GM13976 (cell line): ENCODE measurements around the gene ZCCHC17.
"Not testable (repeated sequence)": the region's sequence is repeated elsewhere in the genome, so short reads cannot be mapped to it uniquely, and the experiment has no call there.

Source experiments
- DNase-seq: peaks from one replicate; pipeline ENCODE4 v3.0.0; 2012; ENCODE audit warnings: low spot score
- in situ Hi-C: fragments of 300-500 bp; cut with MboI; formaldehyde crosslinking; loops from one replicate; pipeline ENCODE4 v1.12.0; 2022; ENCODE audit warnings: low sequenced_read_pairs, mixed read lengths, inconsistent platforms; ENCODE audit not compliant: unreplicated experiment
- TF ChIP-seq, protein P1 (sequence below): IDR thresholded peaks from 2 replicates; pipeline ENCODE4 v1.5.1; 2012; ENCODE audit warnings: borderline replicate concordance, mild to moderate bottlenecking; ENCODE audit not compliant: insufficient read depth; ENCODE audit errors: extremely low read depth, missing control alignments, control extremely low read depth

Gene ZCCHC17

GRCh38 chr1:31377364-31377863 is 80.6 kb downstream of the ZCCHC17 start:
- TF ChIP-seq, protein P1, sequence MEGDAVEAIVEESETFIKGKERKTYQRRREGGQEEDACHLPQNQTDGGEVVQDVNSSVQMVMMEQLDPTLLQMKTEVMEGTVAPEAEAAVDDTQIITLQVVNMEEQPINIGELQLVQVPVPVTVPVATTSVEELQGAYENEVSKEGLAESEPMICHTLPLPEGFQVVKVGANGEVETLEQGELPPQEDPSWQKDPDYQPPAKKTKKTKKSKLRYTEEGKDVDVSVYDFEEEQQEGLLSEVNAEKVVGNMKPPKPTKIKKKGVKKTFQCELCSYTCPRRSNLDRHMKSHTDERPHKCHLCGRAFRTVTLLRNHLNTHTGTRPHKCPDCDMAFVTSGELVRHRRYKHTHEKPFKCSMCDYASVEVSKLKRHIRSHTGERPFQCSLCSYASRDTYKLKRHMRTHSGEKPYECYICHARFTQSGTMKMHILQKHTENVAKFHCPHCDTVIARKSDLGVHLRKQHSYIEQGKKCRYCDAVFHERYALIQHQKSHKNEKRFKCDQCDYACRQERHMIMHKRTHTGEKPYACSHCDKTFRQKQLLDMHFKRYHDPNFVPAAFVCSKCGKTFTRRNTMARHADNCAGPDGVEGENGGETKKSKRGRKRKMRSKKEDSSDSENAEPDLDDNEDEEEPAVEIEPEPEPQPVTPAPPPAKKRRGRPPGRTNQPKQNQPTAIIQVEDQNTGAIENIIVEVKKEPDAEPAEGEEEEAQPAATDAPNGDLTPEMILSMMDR: no peak
- in situ Hi-C loops: no loop called here
- no peak for DNase-seq

- TF ChIP-seq, protein P1: no peak
- no peak for DNase-seq
- in situ Hi-C loops: no loop called here
These were observed 81.2 kb downstream of the ZCCHC17 start for GRCh38 chr1:31378001-31378400.

GRCh38 chr1:31380181-31380580 is 83.3 kb downstream of the ZCCHC17 start:
- in situ Hi-C loops: no loop called here
- TF ChIP-seq, protein P1: no peak
- DNase-seq: no peak

DNA sequence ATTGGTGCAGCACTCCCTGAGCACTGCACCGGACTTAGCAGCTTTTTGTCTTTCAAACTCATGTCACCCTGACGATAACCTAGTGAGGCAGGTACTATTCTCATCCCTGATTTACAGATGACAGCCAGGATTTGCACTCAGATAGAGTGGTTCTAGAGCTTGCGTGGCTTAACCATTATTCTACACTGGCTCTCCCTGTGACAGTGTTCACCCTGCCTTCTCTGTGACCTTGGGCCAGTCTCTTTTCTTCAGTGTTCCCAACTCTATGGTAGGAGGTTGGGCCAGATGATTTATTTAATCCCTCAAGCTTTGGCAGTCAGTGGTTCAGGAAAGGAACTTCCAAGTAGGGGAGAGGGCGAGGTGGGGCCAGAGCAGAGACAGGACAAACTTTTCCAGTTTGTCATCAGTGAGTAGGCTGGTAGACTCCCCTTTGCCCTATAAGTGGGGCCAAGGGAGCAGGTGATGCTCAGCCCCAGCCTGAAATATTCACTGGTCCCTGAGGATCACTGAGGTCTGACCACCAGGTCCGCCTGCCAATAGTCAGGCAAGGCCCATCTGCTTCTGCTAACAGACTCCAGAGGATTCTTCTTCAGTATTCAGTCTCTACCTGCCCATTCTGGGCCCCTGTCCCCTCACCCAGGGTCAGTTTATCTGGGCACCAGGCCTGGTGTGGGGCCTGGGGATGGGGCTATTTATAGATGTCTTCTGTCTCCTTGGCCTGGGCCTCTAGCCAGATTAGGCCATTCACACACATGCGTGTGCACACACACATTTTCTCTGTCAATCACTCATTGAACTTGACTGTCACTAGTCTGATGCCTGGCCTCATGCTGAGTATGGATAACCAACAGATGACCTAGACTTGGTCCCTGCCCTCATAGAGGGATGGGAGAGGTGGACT is 84.8 kb downstream of the ZCCHC17 start:
- in situ Hi-C loops: no loop called here
- DNase-seq: no peak
- TF ChIP-seq, protein P1: no peak

DNA sequence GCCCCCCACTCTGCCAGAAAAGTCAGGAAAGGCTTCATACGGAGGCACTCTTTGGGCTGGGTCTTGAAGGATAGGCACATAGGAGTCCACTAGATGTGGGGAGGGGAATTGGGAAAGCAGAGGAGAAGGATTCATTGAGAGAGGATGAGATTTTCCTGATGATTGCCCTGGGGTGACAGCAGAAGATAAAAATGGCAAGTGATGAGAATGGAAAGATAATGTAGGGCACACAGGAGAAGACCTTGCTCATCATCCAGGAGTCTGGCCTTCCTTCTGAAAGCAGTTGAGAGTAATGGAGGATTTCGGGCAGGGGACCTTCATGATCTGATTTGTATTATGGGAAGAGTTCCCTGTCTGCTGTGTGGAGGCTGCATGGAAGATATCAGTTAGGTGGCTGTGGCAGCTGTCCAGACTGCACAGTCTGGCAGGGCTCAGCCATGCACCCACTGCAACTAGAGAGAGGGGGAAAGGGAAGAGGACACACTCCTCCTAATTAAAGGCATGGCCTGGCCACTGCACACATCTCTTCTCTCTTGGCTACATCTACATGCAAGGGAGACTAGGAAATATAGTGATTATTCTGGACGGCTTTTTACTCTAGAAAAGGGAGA is 85.7 kb downstream of the ZCCHC17 start:
- DNase-seq: no peak
- in situ Hi-C loops: no loop called here
- TF ChIP-seq, protein P1: no peak

- DNase-seq: no peak
- TF ChIP-seq, protein P1: no peak
- in situ Hi-C loops: no loop called here
These were observed 87.1 kb downstream of the ZCCHC17 start for GRCh38 chr1:31383967-31384366.

- DNase-seq, in situ Hi-C loops: not testable (repeated sequence)
These were observed 89.9 kb downstream of the ZCCHC17 start for GRCh38 chr1:31386576-31387243.
